Breast epithelium (tissue), 3 donors: ENCODE data around the gene SIAH1.

ENCODE experiments used
- POLR2AphosphoS5 ChIP-seq, 3 donors: sonication (generic); formaldehyde crosslinking; IDR thresholded peaks; one replicate each; pipeline ENCODE4 v1.6.1; 2017; ENCODE audit warnings: antibody characterized with exemption in 3 of 3
- TF ChIP-seq, protein P1 (sequence below), 3 donors: fragments of 450-650 bp; IDR thresholded peaks; one replicate each; pipeline ENCODE4 v1.5.1; 2016 to 2017; ENCODE audit warnings: antibody characterized with exemption in 3 of 3, mild to moderate bottlenecking in 3 of 3, moderate library complexity in 3 of 3

DNA sequence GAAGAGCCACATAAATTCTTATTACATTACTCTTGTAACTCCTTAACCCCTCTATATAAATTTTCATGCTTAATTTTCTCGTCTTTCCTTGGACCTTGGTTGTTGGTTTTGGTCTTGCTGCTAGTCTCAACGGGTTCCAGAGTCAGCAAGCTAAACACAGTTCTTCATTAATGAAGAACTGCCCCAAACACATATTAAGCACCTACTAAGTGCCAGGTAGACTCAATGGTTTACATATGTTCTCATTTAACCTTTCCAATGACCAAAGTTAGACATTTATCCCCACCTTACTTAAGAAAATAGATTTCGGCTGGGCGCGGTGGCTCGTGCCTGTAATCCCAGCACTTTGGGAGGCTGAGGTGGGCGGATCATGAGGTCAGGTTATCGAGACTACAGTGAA lies 15.0 kb downstream of the SIAH1 start:
- TF ChIP-seq, protein P1, sequence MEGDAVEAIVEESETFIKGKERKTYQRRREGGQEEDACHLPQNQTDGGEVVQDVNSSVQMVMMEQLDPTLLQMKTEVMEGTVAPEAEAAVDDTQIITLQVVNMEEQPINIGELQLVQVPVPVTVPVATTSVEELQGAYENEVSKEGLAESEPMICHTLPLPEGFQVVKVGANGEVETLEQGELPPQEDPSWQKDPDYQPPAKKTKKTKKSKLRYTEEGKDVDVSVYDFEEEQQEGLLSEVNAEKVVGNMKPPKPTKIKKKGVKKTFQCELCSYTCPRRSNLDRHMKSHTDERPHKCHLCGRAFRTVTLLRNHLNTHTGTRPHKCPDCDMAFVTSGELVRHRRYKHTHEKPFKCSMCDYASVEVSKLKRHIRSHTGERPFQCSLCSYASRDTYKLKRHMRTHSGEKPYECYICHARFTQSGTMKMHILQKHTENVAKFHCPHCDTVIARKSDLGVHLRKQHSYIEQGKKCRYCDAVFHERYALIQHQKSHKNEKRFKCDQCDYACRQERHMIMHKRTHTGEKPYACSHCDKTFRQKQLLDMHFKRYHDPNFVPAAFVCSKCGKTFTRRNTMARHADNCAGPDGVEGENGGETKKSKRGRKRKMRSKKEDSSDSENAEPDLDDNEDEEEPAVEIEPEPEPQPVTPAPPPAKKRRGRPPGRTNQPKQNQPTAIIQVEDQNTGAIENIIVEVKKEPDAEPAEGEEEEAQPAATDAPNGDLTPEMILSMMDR (IDR thresholded peaks at IDR 0.05), result no peak
- no peak for TF ChIP-seq POLR2AphosphoS5 (IDR thresholded peaks at IDR 0.05)
